Breast epithelium (tissue), 4 donors: Measurements from ENCODE around the gene ESYT2. TPM values are rescaled to one million over a fixed set of nuclear protein-coding genes. Genes with fewer than 3 reads are reported as not detected.

Experiments used
- DNase-seq, 2 donors: peaks; one replicate each; pipeline ENCODE4 v3.0.0-alpha.2; 2019; ENCODE audit warnings: low spot score in 2 of 2
- H3K27ac ChIP-seq, 2 donors: fragments of 200-600 bp; sonication (generic) in 1 of 2; one replicate each; pipeline ENCODE4 v1.5.1; 2016 to 2019; ENCODE audit warnings: mild to moderate bottlenecking in 1 of 2
- H3K27me3 ChIP-seq, 2 donors: fragments of 200-600 bp; sonication (generic) in 1 of 2; one replicate each; pipeline versions ENCODE4 v1.5.1 to v1.6.0; 2017 to 2019; ENCODE audit warnings: control low read depth in 1 of 2, mild to moderate bottlenecking in 1 of 2
- H3K36me3 ChIP-seq: fragments of 200-600 bp; one replicate; pipeline ENCODE4 v1.5.1; 2019
- H3K4me1 ChIP-seq, 2 donors: fragments of 200-600 bp; sonication (generic); one replicate each; pipeline ENCODE4 v1.5.1; 2016 to 2019; ENCODE audit warnings: control low read depth in 1 of 2
- H3K4me3 ChIP-seq, 3 donors: fragments of 200-600 bp; sonication (generic); 1 replicate in 2 of 3; 2 replicates in 1 of 3; pipeline ENCODE4 v1.5.1; 2016 to 2019; ENCODE audit warnings: mild to moderate bottlenecking in 3 of 3, moderate library complexity in 2 of 3
- H3K9me3 ChIP-seq, 2 donors: fragments of 200-600 bp; sonication (generic) in 1 of 2; one replicate each; pipeline ENCODE4 v1.5.1; 2016 to 2019; ENCODE audit warnings: control low read depth in 1 of 2
- POLR2A ChIP-seq: fragments of 450-650 bp; IDR thresholded peaks from one replicate; pipeline ENCODE4 v1.6.1; 2016; ENCODE audit warnings: antibody characterized with exemption, mild to moderate bottlenecking, moderate library complexity
- POLR2AphosphoS5 ChIP-seq, 3 donors: sonication (generic); formaldehyde crosslinking; IDR thresholded peaks; one replicate each; pipeline ENCODE4 v1.6.1; 2017; ENCODE audit warnings: antibody characterized with exemption in 3 of 3
- intact Hi-C: fragments of 100-400 bp; cut with DNase I; formaldehyde crosslinking; loops from one replicate; pipeline ENCODE4 v1.15.1; 2023; ENCODE audit warnings: low total_unique reads
- total RNA-seq, 3 donors: library from RNA; depleted of rRNA; stranded (reverse); fragments of >200 nt; gene quantifications; one replicate each; pipeline ENCODE4 v1.1.0, GENCODE V29; 2016
- TF ChIP-seq, protein P1 (sequence below), 3 donors: fragments of 450-650 bp; IDR thresholded peaks; one replicate each; pipeline ENCODE4 v1.5.1; 2016 to 2017; ENCODE audit warnings: antibody characterized with exemption in 3 of 3, mild to moderate bottlenecking in 3 of 3, moderate library complexity in 3 of 3

Gene ESYT2
- total RNA-seq, 3 donors from 2014 or later = 97.3 to 155 (median 115) TPM

DNA sequence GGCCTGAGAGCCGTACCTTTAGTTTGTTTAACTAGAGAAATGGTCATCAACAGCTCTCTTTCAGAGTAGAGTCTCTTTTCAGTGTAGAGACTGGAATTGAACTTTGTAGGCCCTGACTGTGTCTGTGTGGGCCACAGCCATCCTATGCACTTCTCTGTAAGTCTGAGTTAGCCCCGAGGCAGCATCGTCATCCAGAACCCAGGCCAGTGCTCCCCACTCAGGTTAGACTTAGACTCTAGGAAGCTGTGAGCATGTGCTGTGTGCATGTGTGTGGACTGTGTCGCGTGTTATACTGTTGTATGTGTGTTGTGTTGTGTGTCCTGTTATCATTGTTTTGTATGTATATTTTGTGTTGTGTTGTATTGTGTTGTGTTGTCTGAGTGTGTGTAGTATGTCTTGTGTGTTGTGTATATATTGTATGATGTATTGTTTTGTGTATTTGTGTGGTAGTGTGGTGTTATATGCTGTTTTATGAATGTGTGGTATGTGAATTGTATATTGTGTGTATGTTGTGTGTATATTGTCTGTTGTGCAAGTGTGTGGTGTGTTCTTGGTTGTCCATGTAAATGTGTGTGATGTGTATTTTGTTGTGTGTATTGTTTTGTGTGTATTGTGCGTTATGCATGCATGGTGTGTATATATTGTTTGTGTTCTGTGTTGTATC is 106.6 kb downstream of the ESYT2 start:
- H3K36me3 ChIP-seq = no peaks in the 10 kb centered on the region
- DNase-seq = no peak
- intact Hi-C loops = no loop called here
- no peak overlapping the region for H3K27ac ChIP-seq
- H3K27me3 ChIP-seq = no peaks in the 10 kb centered on the region
- no peak overlapping the region for H3K4me3 ChIP-seq
- no peaks in the 10 kb centered on the region for H3K4me1 ChIP-seq
- TF ChIP-seq POLR2A = no peak
- TF ChIP-seq POLR2AphosphoS5 (IDR thresholded peaks at IDR 0.05) = no peak
- TF ChIP-seq, protein P1, sequence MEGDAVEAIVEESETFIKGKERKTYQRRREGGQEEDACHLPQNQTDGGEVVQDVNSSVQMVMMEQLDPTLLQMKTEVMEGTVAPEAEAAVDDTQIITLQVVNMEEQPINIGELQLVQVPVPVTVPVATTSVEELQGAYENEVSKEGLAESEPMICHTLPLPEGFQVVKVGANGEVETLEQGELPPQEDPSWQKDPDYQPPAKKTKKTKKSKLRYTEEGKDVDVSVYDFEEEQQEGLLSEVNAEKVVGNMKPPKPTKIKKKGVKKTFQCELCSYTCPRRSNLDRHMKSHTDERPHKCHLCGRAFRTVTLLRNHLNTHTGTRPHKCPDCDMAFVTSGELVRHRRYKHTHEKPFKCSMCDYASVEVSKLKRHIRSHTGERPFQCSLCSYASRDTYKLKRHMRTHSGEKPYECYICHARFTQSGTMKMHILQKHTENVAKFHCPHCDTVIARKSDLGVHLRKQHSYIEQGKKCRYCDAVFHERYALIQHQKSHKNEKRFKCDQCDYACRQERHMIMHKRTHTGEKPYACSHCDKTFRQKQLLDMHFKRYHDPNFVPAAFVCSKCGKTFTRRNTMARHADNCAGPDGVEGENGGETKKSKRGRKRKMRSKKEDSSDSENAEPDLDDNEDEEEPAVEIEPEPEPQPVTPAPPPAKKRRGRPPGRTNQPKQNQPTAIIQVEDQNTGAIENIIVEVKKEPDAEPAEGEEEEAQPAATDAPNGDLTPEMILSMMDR (IDR thresholded peaks at IDR 0.05) = no peak
- H3K9me3 ChIP-seq = no peaks in the 10 kb centered on the region

DNA sequence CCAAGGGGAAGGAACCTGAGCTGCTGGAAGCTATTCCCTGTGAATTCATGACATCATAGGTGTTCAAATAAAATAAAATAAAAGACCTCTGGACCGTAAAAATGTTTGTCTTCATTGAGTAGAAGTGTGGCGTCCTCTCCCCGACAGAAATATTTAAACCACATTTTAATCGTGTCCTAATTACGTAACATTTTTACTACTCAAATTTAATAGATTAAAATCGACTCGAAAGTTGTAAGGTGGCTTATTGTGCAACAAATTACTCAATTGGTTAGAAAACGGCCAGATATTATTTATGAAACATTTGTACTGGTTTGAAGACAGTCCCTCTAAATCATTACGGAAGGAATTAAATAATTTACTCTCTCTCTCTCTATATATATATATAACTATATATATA is 109.2 kb downstream of the ESYT2 start:
- intact Hi-C loops = no loop called here

DNA sequence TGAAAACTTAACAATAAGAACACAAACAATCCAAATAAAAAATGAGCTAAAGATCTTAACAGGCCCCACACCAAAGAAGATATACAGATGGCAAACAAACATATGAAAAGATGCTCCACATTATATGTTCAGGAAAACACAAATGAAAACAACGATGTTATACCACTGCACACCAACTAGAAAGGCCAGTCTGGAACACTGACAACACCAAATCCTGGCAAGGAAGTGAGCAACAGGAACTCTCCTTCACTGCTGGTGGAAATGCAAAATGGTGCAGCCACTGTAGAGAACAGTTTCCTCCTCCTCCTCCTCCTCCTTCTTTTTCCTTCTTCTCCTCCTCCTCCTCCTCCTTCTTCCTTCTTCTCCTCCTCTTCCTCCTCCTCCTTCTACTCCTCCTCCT is 112.5 kb downstream of the ESYT2 start:
- H3K36me3 ChIP-seq = no peaks in the 10 kb centered on the region
- TF ChIP-seq POLR2A (no peak), POLR2AphosphoS5 (IDR thresholded peaks at IDR 0.05) (no peak)
- TF ChIP-seq, protein P1 (IDR thresholded peaks at IDR 0.05) = no peak
- no peaks in the 10 kb centered on the region for H3K27me3 ChIP-seq
- no peaks in the 10 kb centered on the region for H3K9me3 ChIP-seq
- intact Hi-C loops = no loop called here
- H3K27ac ChIP-seq = no peak overlapping the region
- H3K4me1 ChIP-seq = no peaks in the 10 kb centered on the region
- no peak overlapping the region for H3K4me3 ChIP-seq
- DNase-seq = no peak

More for the DNA sequence above, 109.2 kb downstream of the ESYT2 start:
- Histone ChIP-seq H3K27me3 (no peaks in the 10 kb centered on the region), H3K27ac (no peak overlapping the region), H3K4me3 (no peak overlapping the region), H3K4me1 (no peaks in the 10 kb centered on the region), H3K9me3 (no peaks in the 10 kb centered on the region), H3K36me3 (no peaks in the 10 kb centered on the region)
- DNase-seq = no peak
- TF ChIP-seq POLR2A = no peak
- TF ChIP-seq, protein P1 (IDR thresholded peaks at IDR 0.05) = no peak
- TF ChIP-seq POLR2AphosphoS5 (IDR thresholded peaks at IDR 0.05) = no peak

DNA sequence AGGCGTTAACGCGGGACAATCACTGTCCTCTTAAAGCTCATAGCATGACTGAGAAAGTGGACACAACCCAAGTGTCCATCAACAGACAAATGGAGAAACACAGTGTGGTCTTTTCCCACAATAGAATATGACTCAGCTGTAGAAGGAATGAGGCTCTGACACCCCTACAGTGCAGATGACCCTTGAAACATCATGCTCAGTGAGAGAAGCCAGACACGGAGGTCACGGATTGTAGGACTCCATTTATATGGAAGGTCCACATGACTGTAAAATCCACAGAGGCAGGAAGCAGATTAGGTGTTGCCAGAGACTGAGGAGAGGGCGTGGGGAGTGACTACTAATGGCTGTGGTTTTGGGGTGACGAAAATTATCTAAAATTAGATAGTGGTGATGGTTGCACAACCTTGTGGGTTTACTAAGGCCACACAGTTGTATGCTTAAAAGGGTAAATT is 118.6 kb downstream of the ESYT2 start:
- Histone ChIP-seq H3K27me3 (no peaks in the 10 kb centered on the region), H3K9me3 (no peaks in the 10 kb centered on the region), H3K27ac (no peak overlapping the region), H3K4me3 (no peak overlapping the region), H3K36me3 (no peaks in the 10 kb centered on the region), H3K4me1 (peaks cover 0 to 2% of the 10 kb centered on the region in 2 donors)
- no peak for TF ChIP-seq POLR2AphosphoS5 (IDR thresholded peaks at IDR 0.05)
- TF ChIP-seq POLR2A = no peak
- TF ChIP-seq, protein P1 (IDR thresholded peaks at IDR 0.05) = no peak
- DNase-seq = no peak
- intact Hi-C loops = no loop called here

DNA sequence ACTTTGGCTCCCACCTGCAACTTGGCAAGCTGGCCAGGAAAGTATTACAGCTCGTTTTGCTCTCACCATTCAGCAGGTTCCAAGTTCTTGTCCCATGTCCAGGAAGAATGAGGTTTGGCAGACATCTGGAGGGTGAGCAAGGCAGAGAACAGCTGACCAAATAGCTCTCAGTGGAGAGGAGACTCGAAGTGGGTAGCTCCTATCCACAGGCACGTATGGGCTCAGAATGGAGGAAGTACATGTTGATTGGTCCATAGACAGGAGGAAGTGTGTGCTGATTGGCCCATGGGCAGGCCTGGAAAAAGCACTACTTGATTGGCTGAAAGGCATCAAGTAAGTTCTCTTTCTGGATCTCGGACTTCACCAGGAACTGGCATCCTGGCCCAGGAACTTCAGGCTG is 121.7 kb downstream of the ESYT2 start:
- intact Hi-C loops = no loop called here
- H3K27me3 ChIP-seq = no peaks in the 10 kb centered on the region

More for the DNA sequence above, 121.7 kb downstream of the ESYT2 start:
- DNase-seq = no peak
- Histone ChIP-seq H3K4me1 (peaks cover 0 to 6% of the 10 kb centered on the region in 2 donors), H3K27ac (no peak overlapping the region), H3K4me3 (no peak overlapping the region), H3K9me3 (no peaks in the 10 kb centered on the region), H3K36me3 (no peaks in the 10 kb centered on the region)
- no peak for TF ChIP-seq POLR2AphosphoS5 (IDR thresholded peaks at IDR 0.05)
- TF ChIP-seq, protein P1 (IDR thresholded peaks at IDR 0.05) = no peak
- TF ChIP-seq POLR2A = no peak
